CD14-positive monocyte (primary cell): ENCODE results near the gene SLC2A6. TPM values are rescaled to one million over a fixed set of nuclear protein-coding genes. Genes with fewer than 3 reads are reported as not detected.

Source experiments
- DNase-seq, 3 donors: peaks; one replicate each; pipeline ENCODE4 v3.0.0-alpha.2; 2011 to 2022
- H2AFZ ChIP-seq: 2 replicates; pipeline ENCODE4 v1.6.0; 2012; ENCODE audit warnings: mild to moderate bottlenecking, low read depth, low read length, inconsistent platforms; ENCODE audit not compliant: insufficient read depth, poor library complexity, severe bottlenecking
- H3K27ac ChIP-seq, 2 donors: 1 replicate in 1 of 2; 2 replicates in 1 of 2; pipeline ENCODE4 v1.5.1; 2012 to 2013; ENCODE audit warnings: low read length in 2 of 2, control low read depth in 1 of 2, inconsistent platforms in 1 of 2, low read depth in 1 of 2, mild to moderate bottlenecking in 1 of 2
- H3K27me3 ChIP-seq, 2 donors: one replicate each; pipeline versions ENCODE4 v1.6.0 to v1.6.1; 2011 to 2013; ENCODE audit warnings: low read length in 2 of 2; ENCODE audit not compliant: control insufficient read depth in 2 of 2, insufficient read depth in 2 of 2
- H3K36me3 ChIP-seq, 2 donors: replicated peaks in 1 of 2; 1 replicate in 1 of 2; 2 replicates in 1 of 2; pipeline versions ENCODE4 v1.5.1 to v1.6.1; 2012 to 2013; ENCODE audit warnings: low read length in 2 of 2, control low read depth in 1 of 2, inconsistent platforms in 1 of 2, mild to moderate bottlenecking in 1 of 2; ENCODE audit not compliant: insufficient read depth in 2 of 2, control insufficient read depth in 1 of 2
- H3K4me1 ChIP-seq, 2 donors: 1 replicate in 1 of 2; 2 replicates in 1 of 2; pipeline versions ENCODE4 v1.5.1 to v1.6.1; 2012 to 2013; ENCODE audit warnings: low read length in 2 of 2, control low read depth in 1 of 2, inconsistent platforms in 1 of 2, mild to moderate bottlenecking in 1 of 2, moderate library complexity in 1 of 2; ENCODE audit not compliant: insufficient read depth in 2 of 2, control insufficient read depth in 1 of 2
- H3K4me2 ChIP-seq: replicated peaks from 2 replicates; pipeline ENCODE3; 2012; ENCODE audit warnings: low read length, moderate library complexity, mild to moderate bottlenecking; ENCODE audit not compliant: poor library complexity, severe bottlenecking; ENCODE audit errors: extremely low read depth
- H3K4me3 ChIP-seq, 3 experiments: fragments of 200-600 bp in 1 of 3; sonication (generic) in 1 of 3; replicated peaks in 1 of 3; 1 replicate in 2 of 3; 2 replicates in 1 of 3; pipeline ENCODE4 v1.5.1; 2011 to 2013; ENCODE audit warnings: low read length in 3 of 3, mild to moderate bottlenecking in 3 of 3, control low read depth in 2 of 3, low read depth in 2 of 3, inconsistent platforms in 1 of 3, moderate library complexity in 1 of 3
- H3K79me2 ChIP-seq: 2 replicates; pipeline ENCODE4 v1.6.0; 2012; ENCODE audit warnings: mild to moderate bottlenecking, control low read depth, inconsistent platforms, low read length, moderate library complexity; ENCODE audit not compliant: insufficient read depth
- H3K9ac ChIP-seq: 2 replicates; pipeline ENCODE4 v1.6.0; 2017; ENCODE audit warnings: low read length, mild to moderate bottlenecking; ENCODE audit not compliant: insufficient read depth, poor library complexity, severe bottlenecking
- H3K9me3 ChIP-seq, 2 donors: replicated peaks in 1 of 2; 1 replicate in 1 of 2; 2 replicates in 1 of 2; pipeline versions ENCODE4 v1.5.1 to v1.6.1; 2012 to 2013; ENCODE audit warnings: low read length in 2 of 2, control low read depth in 1 of 2; ENCODE audit not compliant: control insufficient read depth in 1 of 2, insufficient read depth in 1 of 2
- H4K20me1 ChIP-seq: 2 replicates; pipeline ENCODE4 v1.6.0; 2012; ENCODE audit warnings: mild to moderate bottlenecking, low read length, control low read depth, moderate library complexity; ENCODE audit not compliant: insufficient read depth
- H3K27ac Mint-ChIP-seq, 7 donors: one replicate each; pipeline ENCODE4 v1.8.0; 2020; ENCODE audit warnings: mild to moderate bottlenecking in 7 of 7, mixed read lengths in 7 of 7, moderate library complexity in 6 of 7, inconsistent platforms in 2 of 7
- H3K27me3 Mint-ChIP-seq, 3 donors: one replicate each; pipeline ENCODE4 v1.8.0; 2021 to 2022; ENCODE audit warnings: low read depth in 3 of 3, mild to moderate bottlenecking in 3 of 3, mixed read lengths in 3 of 3, moderate library complexity in 3 of 3, inconsistent platforms in 1 of 3
- H3K36me3 Mint-ChIP-seq, 2 donors: one replicate each; pipeline ENCODE4 v1.8.0; 2020; ENCODE audit warnings: mixed read lengths in 2 of 2, inconsistent platforms in 1 of 2, mild to moderate bottlenecking in 1 of 2
- H3K4me1 Mint-ChIP-seq: one replicate; pipeline ENCODE4 v1.8.0; 2020; ENCODE audit warnings: mild to moderate bottlenecking, mixed read lengths
- H3K4me3 Mint-ChIP-seq, 2 donors: one replicate each; pipeline ENCODE4 v1.8.0; 2020; ENCODE audit warnings: mild to moderate bottlenecking in 2 of 2, mixed read lengths in 2 of 2, moderate library complexity in 1 of 2
- H3K9me3 Mint-ChIP-seq, 7 donors: one replicate each; pipeline ENCODE4 v1.8.0; 2020 to 2022; ENCODE audit warnings: mixed read lengths in 7 of 7, mild to moderate bottlenecking in 6 of 7, moderate library complexity in 6 of 7, inconsistent platforms in 2 of 7
- CTCF ChIP-seq: fragments of 200-600 bp; IDR thresholded peaks from one replicate; pipeline ENCODE4 v1.8.0; 2022; ENCODE audit warnings: antibody characterized with exemption, mild to moderate bottlenecking
- WGBS: methylation state at CpG from one replicate; pipeline ENCODE4 v1.1.5; 2013; ENCODE audit warnings: missing lambda C conversion rate; ENCODE audit not compliant: insufficient coverage; 5-methylcytosine and 5-hydroxymethylcytosine counted together
- intact Hi-C, 2 donors: fragments of 100-400 bp; cut with micrococcal nuclease; formaldehyde crosslinking; loops; one replicate each; pipeline versions ENCODE4 v1.15.0 to v1.15.1; 2023
- polyA plus RNA-seq, 3 donors: library from polyadenylated mRNA; depleted of rRNA in 1 of 3; unstranded in 2 of 3; stranded (reverse) in 1 of 3; fragments of 300-500 nt in 2 of 3; fragments of >200 nt in 1 of 3; fragmentation: Illumina TruSeq in 2 of 3; gene quantifications; 1 replicate in 2 of 3; 2 replicates in 1 of 3; pipeline ENCODE4 v1.2.3, GENCODE V29; 2012 to 2021

SLC2A6 gene
- polyA plus RNA-seq, 3 donors, result 43.2 to 127 (median 60.4) TPM

GRCh38 chr9:133518706-133519449 is 40.0 kb upstream of the SLC2A6 start:
- no peaks in the 10 kb centered on the region for H3K4me1 ChIP-seq
- no peaks in the 10 kb centered on the region for H3K27me3 ChIP-seq
- H2AFZ ChIP-seq, result no peak overlapping the region
- intact Hi-C loops, result no loop called here
- Mint-ChIP-seq H3K27ac (no peak overlapping the region), H3K36me3 (no peaks in the 10 kb centered on the region), H3K4me1 (no peaks in the 10 kb centered on the region), H3K9me3 (no peaks in the 10 kb centered on the region), H3K27me3 (peaks cover 0 to 2% (median 1%) of the 10 kb centered on the region in 3 donors), H3K4me3 (no peak overlapping the region)
- H3K9ac ChIP-seq, result no peak overlapping the region
- H3K4me2 ChIP-seq, result no peak overlapping the region
- no peak overlapping the region for H3K27ac ChIP-seq
- H3K9me3 ChIP-seq, result no peaks in the 10 kb centered on the region
- H3K36me3 ChIP-seq, result no peaks in the 10 kb centered on the region
- TF ChIP-seq CTCF, result no peak
- H3K4me3 ChIP-seq, result no peak overlapping the region
- no peaks in the 10 kb centered on the region for H4K20me1 ChIP-seq
- DNase-seq, result no peak
- no peaks in the 10 kb centered on the region for H3K79me2 ChIP-seq
- 95% methylated on average over 17 of the region's 27 CpGs for WGBS

- no peak for DNase-seq
- H3K27ac ChIP-seq, result no peak overlapping the region
- Mint-ChIP-seq H3K27me3 (peaks cover 0 to 1% (median 0%) of the 10 kb centered on the region in 3 donors), H3K27ac (no peak overlapping the region), H3K4me1 (no peaks in the 10 kb centered on the region), H3K4me3 (no peak overlapping the region), H3K36me3 (no peaks in the 10 kb centered on the region), H3K9me3 (no peaks in the 10 kb centered on the region)
- no peaks in the 10 kb centered on the region for H3K36me3 ChIP-seq
- WGBS, result 100% methylated on average over 2 of the region's 5 CpGs
- TF ChIP-seq CTCF, result no peak
- H3K4me1 ChIP-seq, result no peaks in the 10 kb centered on the region
- no peaks in the 10 kb centered on the region for H3K27me3 ChIP-seq
- H3K9ac ChIP-seq, result no peak overlapping the region
- no peak overlapping the region for H3K4me2 ChIP-seq
- no peaks in the 10 kb centered on the region for H4K20me1 ChIP-seq
- H2AFZ ChIP-seq, result no peak overlapping the region
- intact Hi-C loops, result no loop called here
- H3K9me3 ChIP-seq, result no peaks in the 10 kb centered on the region
- H3K79me2 ChIP-seq, result no peaks in the 10 kb centered on the region
- H3K4me3 ChIP-seq, result no peak overlapping the region
These were observed 39.3 kb upstream of the SLC2A6 start for GRCh38 chr9:133518200-133518599.
